GM21526 (cell line): Measurements from ENCODE around the gene CPXM1.
"Not testable (repeated sequence)": the region's sequence is repeated elsewhere in the genome, so short reads cannot be mapped to it uniquely, and the experiment has no call there.

Source experiments
- ATAC-seq: cut with Tn5 transposase; IDR thresholded peaks from one replicate; pipeline ENCODE4 v1.9.1; 2021; ENCODE audit warnings: moderate library complexity; ENCODE audit not compliant: unreplicated experiment, low FRiP score

Gene CPXM1

DNA sequence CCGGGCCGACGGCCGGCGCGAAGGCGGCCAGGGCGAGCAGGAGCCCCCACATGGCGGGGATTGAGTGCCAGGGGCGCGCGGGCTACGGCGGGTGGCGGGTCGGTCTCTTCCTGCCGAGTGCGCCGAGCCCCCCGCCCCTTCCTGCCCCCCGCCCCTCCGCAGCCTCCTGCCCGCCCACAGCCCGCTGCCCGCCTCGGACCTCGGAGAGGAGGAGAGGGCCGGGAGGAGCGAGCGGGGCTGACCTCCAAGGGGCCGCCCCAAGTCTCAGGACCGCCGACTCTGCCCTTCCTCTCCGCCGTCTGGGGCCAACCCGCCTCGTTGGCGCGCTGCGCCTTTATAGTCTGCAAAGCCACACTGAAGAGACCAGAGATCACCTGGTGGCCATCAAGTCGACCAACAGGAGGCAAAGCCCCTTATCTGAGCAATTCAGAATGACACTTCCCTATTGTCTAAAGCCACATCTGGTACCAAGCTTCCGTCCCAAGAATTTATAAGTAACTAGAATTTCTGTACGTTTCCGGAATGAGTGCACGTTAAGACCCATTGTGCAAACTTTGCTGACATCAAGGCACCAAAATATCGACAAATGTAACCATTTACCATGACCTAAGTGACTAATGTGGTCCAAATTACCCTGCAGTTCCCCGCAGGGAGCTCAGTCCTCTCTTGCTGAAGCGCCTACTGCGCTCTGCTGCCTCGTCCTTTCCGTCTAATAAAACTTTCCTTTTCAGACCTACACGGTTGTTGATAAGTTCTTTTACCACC, at the start of gene CPXM1:
Gene CPXM1, minus strand, starts transcription at position 107 of the 765 bp plus-strand sequence. Its CDS starts 55 bp downstream, at position 52.
- no peak for ATAC-seq

DNA sequence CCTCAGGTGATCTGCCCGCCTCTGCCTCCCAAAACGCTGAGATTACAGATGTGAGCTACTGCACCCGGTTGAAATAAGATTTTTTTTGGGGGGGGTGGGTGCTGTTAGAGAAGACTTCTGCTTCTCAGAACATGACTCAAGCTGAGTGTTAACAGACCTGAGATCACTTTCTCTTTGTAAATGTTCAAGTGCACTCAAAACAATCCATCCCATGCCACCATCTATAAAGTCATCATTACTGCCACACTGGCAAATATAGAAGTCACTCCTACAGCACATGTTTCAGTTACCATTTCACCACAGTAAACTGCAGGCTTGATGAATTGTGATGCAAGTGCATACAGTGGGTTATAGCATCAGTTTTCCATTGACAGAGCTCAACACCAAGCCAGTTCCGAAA, 49.1 kb upstream of the CPXM1 start:
- ATAC-seq: no peak

DNA sequence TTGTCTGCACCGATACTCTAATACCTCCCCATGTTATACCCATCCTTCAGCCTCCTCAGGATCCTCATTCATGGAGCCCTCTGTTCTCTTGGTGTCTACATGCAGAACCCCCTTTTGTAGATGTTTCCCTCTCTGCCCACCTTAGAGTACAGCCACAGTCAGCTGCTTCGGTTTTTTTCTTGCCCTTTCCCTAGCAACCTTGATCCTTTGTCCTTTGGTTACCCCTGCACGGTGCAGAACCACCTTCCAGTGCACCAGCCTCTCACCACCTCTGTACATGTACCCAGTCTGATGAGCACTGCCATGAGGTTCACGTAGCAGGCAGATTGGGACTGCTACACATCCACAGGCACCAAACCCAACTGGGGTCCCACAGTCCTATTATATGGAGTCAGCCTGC, 47.4 kb upstream of the CPXM1 start:
- ATAC-seq: no peak

- no peak for ATAC-seq
Observed at GRCh38 chr20:2846698-2847097, 46.3 kb upstream of the CPXM1 start.

- ATAC-seq: no peak
Observed at GRCh38 chr20:2845607-2846006, 45.2 kb upstream of the CPXM1 start.

DNA sequence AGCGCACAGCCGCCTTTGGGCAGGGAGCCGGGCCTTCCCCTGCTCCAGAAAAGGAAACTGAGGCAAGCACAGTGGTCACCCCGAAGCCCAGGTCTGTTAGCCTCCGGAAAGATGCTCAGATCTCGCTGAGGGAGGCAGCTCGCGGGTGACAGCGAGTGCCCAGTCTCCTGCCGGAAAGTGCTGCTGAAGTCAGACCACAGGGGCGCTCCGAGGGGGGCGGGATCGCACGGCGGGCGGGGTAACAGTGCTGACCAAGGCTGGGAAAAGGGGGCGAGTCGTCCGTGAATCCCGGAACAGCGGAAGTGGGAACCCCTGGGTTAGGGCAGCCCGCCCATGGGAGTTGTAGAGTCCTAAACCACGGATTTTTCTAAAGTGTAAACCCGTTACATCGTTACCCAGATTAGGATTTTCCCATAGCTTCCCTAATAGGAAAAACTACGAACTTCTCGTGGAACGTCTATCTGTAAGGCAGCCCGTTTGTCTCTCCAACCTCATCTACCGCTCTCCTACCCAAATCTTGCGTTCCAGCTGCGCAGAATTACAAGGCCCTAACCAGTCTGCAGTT, 40.6 kb upstream of the CPXM1 start:
- ATAC-seq: peak; percentile 30

DNA sequence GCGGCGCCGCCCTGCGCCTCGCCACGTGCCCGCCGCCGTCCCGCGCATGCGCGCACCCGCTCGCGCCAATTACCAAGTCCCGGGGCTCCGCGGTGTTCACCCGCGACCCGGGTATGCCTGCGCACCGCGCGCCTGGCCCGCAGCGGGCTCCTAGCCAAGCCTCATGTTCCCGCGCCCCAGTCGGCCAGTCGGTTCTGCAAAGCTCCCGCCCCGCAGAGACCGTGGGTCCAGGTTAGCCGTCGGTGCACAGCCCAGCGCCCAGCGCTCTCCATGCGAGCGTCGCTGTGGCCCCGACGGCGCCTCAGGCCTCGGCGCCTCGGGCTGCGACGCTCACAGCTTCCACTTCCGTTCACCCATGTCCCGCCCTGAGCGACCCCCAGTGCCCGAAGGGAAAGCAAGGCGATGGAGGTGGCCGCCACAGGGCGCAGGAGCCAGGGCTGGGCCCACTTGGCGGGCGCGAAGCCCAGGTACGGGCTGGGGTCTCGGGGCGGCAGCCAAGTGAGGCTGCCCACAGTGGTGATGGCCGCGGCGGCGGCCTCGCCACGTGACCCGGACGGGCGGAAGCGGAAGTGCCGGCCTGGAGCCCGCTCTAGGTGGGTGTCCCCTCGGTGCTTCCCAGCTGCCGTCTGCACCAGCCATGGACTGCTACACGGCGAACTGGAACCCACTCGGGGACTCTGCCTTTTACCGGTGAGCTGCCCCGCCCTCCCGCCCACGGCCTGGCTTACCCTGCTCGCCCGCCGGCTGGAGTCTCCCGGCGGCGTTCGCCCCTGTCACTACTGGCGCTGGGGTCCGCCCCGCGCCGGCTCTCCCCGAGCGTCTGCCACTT, 39.9 kb upstream of the CPXM1 start, which contains the start of the genes PCED1A and VPS16:
Gene PCED1A, minus strand, starts transcription at position 518 of the 829 bp plus-strand sequence. CDS start 743 bp downstream, outside the sequence.
Gene VPS16, plus strand, starts transcription at position 608 of the 829 bp plus-strand sequence. Its CDS starts 30 bp downstream, at position 638.
- ATAC-seq: peak; percentile 91

DNA sequence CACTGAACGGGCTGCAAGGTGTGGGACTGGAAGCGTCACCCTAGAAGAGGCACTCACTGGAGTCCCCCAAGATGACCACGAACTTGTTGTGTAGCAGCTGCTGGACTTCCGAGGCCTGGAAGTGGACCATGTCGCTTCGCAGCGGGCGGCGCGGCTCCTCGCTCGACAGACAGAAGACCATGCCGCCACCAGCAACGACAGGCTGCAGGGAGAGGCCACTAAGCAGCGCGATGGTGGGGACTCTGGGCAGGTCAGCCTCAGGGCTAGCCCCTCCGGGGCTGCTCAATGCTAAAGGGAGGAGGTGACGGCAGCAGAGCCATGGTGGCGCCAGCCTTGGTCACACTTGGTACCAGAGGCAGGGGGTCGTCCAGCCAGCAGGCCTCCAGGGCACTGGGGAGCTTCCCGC, 39.3 kb upstream of the CPXM1 start:
- no peak for ATAC-seq

- ATAC-seq: no peak
Observed at GRCh38 chr20:2838847-2839671, 38.6 kb upstream of the CPXM1 start.

GRCh38 chr20:2838170-2838797, 37.9 kb upstream of the CPXM1 start:
- ATAC-seq: no peak

- ATAC-seq: no peak
Observed at GRCh38 chr20:2837221-2837960, 37.0 kb upstream of the CPXM1 start.

DNA sequence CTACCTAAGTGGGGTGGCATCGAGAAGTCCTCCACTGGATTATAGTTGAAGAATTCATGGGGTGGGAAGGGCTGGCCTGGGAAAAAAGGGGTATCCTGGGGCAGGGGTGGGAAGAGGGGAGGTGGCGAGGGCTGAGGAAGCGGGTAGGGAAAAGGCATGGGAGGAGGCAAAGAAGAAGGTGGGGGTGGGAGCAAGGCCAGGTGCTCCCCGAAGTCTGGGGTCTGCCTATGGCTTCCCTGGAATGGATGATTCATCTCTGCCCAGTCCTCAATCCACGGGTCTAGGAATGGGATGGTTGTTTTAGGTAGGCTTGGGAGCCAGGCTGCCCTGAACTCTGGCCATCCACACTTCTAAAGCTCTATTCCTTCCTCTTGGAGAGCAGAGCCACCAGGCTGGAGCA, 35.6 kb upstream of the CPXM1 start:
- no peak for ATAC-seq

- ATAC-seq: no peak
Observed at GRCh38 chr20:2835331-2835796, 34.9 kb upstream of the CPXM1 start.

- ATAC-seq: no peak
Observed at GRCh38 chr20:2834401-2835110, 34.1 kb upstream of the CPXM1 start.

DNA sequence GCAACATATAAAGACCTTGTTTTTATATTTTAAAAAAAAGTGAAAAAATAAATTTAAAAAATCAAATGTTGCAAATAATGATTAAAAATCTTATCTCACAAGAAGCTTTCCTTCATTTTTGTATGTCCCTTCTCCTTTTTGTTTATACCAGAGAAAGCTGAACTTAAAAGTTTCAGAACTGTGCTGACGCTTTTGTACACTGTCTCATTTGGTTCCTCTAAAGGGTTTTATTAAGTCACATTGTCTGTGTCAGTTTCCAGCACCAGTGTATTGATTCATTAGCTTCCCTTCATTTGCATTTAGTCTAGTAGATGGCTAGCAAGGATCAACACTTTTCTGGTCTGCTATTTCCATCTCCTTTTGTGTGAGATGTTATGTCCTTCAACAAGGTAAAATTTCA, 33.3 kb upstream of the CPXM1 start:
- ATAC-seq: no peak

GRCh38 chr20:2831206-2831605, 30.8 kb upstream of the CPXM1 start:
- not testable (repeated sequence) for ATAC-seq

- no peak for ATAC-seq
Observed at GRCh38 chr20:2829376-2829775, 28.9 kb upstream of the CPXM1 start.

DNA sequence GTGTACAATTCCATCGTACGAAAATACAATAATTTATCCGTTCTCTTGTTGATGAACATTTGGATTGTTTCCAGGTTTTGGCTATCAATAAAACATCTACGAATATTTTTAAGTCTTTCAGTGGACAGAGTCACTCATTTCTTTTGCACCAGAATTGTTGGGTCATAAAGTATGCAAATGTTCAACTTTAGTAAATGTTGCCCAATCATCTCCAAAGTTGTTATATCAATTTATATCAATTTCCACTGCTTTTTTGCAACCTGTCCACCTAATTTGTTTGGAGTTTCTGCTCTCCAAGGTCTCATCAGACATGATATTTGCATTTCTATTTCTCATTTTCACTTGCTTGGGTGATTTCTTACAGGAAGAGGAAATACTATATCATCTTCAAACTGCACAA, 26.2 kb upstream of the CPXM1 start:
- no peak for ATAC-seq
